PFSK-1 (cell line): Measurements from ENCODE around the gene VAV3.

Experiments used
- REST ChIP-seq, 2 experiments: IDR thresholded peaks; 2 replicates each; pipeline versions ENCODE4 v1.6.1 to v1.8.0; 2011 to 2012; ENCODE audit warnings: low read depth in 2 of 2, low read length in 2 of 2, control low read depth in 1 of 2, inconsistent platforms in 1 of 2, mild to moderate bottlenecking in 1 of 2, moderate library complexity in 1 of 2; ENCODE audit not compliant: insufficient read depth in 1 of 2
- SIN3A ChIP-seq: IDR thresholded peaks from 2 replicates; pipeline ENCODE4 v1.6.1; 2012; ENCODE audit warnings: mild to moderate bottlenecking, low read length, moderate library complexity, borderline replicate concordance; ENCODE audit not compliant: insufficient read depth

GRCh38 chr1:107972391-107973180, 7.6 kb upstream of the VAV3 start:
- TF ChIP-seq SIN3A (no peak), REST (IDR thresholded peaks at IDR 0.05; ENCODE audit: insufficient read depth in 1 of 2, low read depth in 2 of 2, low read length in 2 of 2) (no peak)
